Activated CD8-positive, alpha-beta T cell treated with anti-CD3 and anti-CD28 coated beads for 36 hours (primary cell): ENCODE data around the gene WDR5. TPM values are rescaled to one million over a fixed set of nuclear protein-coding genes. Genes with fewer than 3 reads are reported as not detected.
A peak's percentile ranks its signal among the peaks of the same experiment; 100 is the strongest.

Source experiments
- ATAC-seq: fragments of 200-7000 bp; cut with Tn5 transposase; one replicate; pipeline ENCODE4 v1.10.0; 2021; ENCODE audit warnings: mild to moderate bottlenecking, moderate library complexity
- CTCF ChIA-PET: fragments of 350-600 bp; sonication (Branson Sonifier 250); formaldehyde crosslinking; loops from one replicate; lab custom pipeline; 2021; ENCODE audit warnings: antibody characterized with exemption; lab: Charles Lee
- POLR2A ChIA-PET: fragments of 350-600 bp; sonication (Branson Sonifier 250); formaldehyde crosslinking; loops from one replicate; lab custom pipeline; 2021; ENCODE audit warnings: antibody characterized with exemption; lab: Charles Lee
- DNase-seq: peaks from one replicate; pipeline ENCODE4 v3.0.0-alpha.2; 2020
- H3K27ac Mint-ChIP-seq: one replicate; pipeline ENCODE4 v1.8.0; 2021; ENCODE audit warnings: mild to moderate bottlenecking, mixed read lengths
- H3K27me3 Mint-ChIP-seq: one replicate; pipeline ENCODE4 v1.8.0; 2021; ENCODE audit warnings: mixed read lengths
- H3K36me3 Mint-ChIP-seq: one replicate; pipeline ENCODE4 v1.8.0; 2021; ENCODE audit warnings: low read depth, mixed read lengths
- H3K4me1 Mint-ChIP-seq: one replicate; pipeline ENCODE4 v1.8.0; 2021; ENCODE audit warnings: low read depth, mixed read lengths
- H3K4me3 Mint-ChIP-seq: one replicate; pipeline ENCODE4 v1.8.0; 2021; ENCODE audit warnings: mild to moderate bottlenecking, moderate library complexity, mixed read lengths
- H3K9me3 Mint-ChIP-seq: one replicate; pipeline ENCODE4 v1.8.0; 2021; ENCODE audit warnings: mixed read lengths
- intact Hi-C: fragments of 100-400 bp; cut with micrococcal nuclease; formaldehyde crosslinking; loops from one replicate; pipeline ENCODE4 v1.10.0; 2022
- total RNA-seq, 2 experiments: library from RNA; stranded (reverse); gene quantifications; one replicate each; pipeline ENCODE4 v1.2.3, GENCODE V29; 2021
- TF ChIP-seq, protein P1 (sequence below): fragments of 200-600 bp; IDR thresholded peaks from one replicate; pipeline ENCODE4 v1.8.0; 2022; ENCODE audit warnings: antibody characterized with exemption, mild to moderate bottlenecking

The WDR5 gene
- total RNA-seq, 2 experiments from 2014 or later, result 50.9 to 53.3 TPM

DNA sequence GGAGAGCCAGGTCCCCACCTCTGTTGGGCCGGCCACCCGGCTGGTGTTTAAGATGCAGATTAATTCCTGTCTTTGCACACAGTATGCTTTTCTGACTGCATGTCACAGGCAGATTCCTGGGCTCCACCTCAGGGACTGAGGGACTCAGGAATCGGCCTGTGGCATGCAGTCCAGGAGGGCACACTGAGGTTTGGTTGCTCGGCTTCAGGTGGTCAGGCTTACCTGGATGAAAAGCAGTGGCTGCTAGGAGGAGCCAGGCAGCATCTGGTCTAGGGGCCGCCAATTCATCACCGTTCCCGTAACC lies 1.1 kb downstream of the WDR5 start:
- Mint-ChIP-seq H3K4me3 (peak overlapping the region; percentile 88), H3K9me3 (no peaks in the 10 kb centered on the region), H3K4me1 (peaks cover 28% of the 10 kb centered on the region), H3K27me3 (no peaks in the 10 kb centered on the region), H3K27ac (peak overlapping the region; percentile 82), H3K36me3 (peaks cover 40% of the 10 kb centered on the region)
- intact Hi-C loops, result no loop called here
- TF ChIP-seq, protein P1, sequence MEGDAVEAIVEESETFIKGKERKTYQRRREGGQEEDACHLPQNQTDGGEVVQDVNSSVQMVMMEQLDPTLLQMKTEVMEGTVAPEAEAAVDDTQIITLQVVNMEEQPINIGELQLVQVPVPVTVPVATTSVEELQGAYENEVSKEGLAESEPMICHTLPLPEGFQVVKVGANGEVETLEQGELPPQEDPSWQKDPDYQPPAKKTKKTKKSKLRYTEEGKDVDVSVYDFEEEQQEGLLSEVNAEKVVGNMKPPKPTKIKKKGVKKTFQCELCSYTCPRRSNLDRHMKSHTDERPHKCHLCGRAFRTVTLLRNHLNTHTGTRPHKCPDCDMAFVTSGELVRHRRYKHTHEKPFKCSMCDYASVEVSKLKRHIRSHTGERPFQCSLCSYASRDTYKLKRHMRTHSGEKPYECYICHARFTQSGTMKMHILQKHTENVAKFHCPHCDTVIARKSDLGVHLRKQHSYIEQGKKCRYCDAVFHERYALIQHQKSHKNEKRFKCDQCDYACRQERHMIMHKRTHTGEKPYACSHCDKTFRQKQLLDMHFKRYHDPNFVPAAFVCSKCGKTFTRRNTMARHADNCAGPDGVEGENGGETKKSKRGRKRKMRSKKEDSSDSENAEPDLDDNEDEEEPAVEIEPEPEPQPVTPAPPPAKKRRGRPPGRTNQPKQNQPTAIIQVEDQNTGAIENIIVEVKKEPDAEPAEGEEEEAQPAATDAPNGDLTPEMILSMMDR, result no peak
- ATAC-seq (no peak), DNase-seq (no peak)
- ChIA-PET CTCF (interaction anchor here (1.0 kb wide), 1 partner anchor 34 kb away, joined by 4 read pairs; no protein-coding TSS in a partner anchor), POLR2A (interaction anchor here (3.0 kb wide), 1 partner anchor 26 kb away, joined by 32 read pairs; the partner anchor contains the start of gene RNU6ATAC)

DNA sequence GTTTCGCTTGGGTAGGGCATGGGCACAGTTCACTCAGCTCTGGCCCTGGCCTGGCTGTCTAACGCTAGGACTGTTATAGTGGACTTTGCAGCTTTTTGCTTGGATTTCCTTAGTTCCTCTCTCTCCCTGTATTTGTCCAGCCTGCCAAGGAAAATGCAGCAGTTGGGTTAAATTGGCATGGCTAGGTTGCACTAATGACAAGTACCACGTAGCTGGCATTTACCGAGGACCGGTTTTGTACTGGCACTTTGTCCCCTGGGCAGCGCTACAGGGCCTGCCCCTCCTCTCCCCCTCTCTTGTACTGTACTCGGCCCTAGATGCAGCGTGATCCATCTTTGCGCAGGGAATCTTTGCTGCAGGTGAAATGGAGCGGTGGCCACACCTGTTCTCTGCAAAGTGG lies 2.4 kb downstream of the WDR5 start:
- Mint-ChIP-seq H3K9me3 (no peaks in the 10 kb centered on the region), H3K27me3 (no peaks in the 10 kb centered on the region)
- POLR2A ChIA-PET, result interaction anchor here (0.7 to 2.7 kb wide), 4 partner anchors 8 to 30 kb away, joined by 3 to 11 read pairs (median 7); partner anchors contain the start of gene RNU6ATAC

DNA sequence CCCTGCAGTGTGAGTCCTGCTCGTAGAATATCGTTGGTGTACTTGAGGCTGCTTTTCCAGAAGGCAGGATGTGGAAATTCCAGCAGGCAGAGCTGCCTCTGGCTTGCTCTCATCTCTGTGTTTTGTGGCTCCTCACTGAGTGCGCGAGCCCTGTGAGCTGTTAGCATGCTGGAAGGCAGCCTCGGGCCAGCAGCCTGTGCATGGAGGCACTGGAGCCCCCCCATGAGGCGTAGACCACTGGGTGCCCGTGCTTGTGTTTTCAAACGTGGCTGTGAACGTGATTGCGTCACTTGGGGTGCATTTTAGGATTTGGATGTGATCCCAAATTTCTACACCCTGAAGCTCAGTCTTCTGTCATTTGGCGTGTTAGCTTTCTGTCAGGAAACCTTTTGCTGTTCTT lies 3.2 kb downstream of the WDR5 start:
- H3K27me3 Mint-ChIP-seq, result no peaks in the 10 kb centered on the region
- no peaks in the 10 kb centered on the region for H3K9me3 Mint-ChIP-seq
- peak overlapping the region; percentile 88 for H3K4me3 Mint-ChIP-seq
- TF ChIP-seq, protein P1, result no peak
- intact Hi-C loops, result no loop called here
- H3K4me1 Mint-ChIP-seq, result peaks cover 26% of the 10 kb centered on the region
- no peak overlapping the region for H3K27ac Mint-ChIP-seq
- ATAC-seq (no peak), DNase-seq (no peak)
- H3K36me3 Mint-ChIP-seq, result peaks cover 49% of the 10 kb centered on the region
- POLR2A ChIA-PET, result interaction anchor here (0.7 to 2.7 kb wide), 4 partner anchors 9 to 25 kb away, joined by 3 to 11 read pairs (median 8); partner anchors contain the start of gene RNU6ATAC
- CTCF ChIA-PET, result interaction anchor here (1.1 to 2.0 kb wide), 4 partner anchors 14 to 31 kb away, joined by 3 to 9 read pairs (median 3); partner anchors contain the start of gene RNU6ATAC

More for the DNA sequence above, 2.4 kb downstream of the WDR5 start:
- TF ChIP-seq, protein P1, result no peak
- peak overlapping the region; percentile 88 for H3K4me3 Mint-ChIP-seq
- DNase-seq, result no peak
- no peak for ATAC-seq
- intact Hi-C loops, result no loop called here
- H3K36me3 Mint-ChIP-seq, result peaks cover 49% of the 10 kb centered on the region
- peak overlapping the region; percentile 10 for H3K27ac Mint-ChIP-seq
- peaks cover 28% of the 10 kb centered on the region for H3K4me1 Mint-ChIP-seq
- CTCF ChIA-PET, result interaction anchor here (1.0 to 2.0 kb wide), 4 partner anchors 14 to 32 kb away, joined by 3 to 9 read pairs (median 3); partner anchors contain the start of gene RNU6ATAC

DNA sequence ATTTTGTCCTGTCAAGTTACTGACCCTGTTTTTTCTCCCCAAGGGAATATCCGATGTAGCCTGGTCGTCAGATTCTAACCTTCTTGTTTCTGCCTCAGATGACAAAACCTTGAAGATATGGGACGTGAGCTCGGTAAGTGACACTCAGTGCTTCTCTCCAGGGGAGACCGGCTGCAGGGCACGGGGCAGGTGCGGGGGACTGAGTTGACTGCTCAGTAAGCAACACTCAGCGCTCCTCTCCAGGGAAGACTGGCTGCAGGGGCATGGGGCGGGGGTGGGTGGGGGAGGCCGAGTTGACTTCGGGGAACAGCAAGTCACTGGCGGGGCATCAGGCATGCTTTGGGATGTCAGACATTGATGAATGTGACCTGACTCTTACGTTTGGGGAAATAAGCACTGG lies 6.0 kb downstream of the WDR5 start:
- no peak for DNase-seq
- Mint-ChIP-seq H3K4me3 (no peak overlapping the region), H3K27me3 (no peaks in the 10 kb centered on the region), H3K4me1 (peaks cover 17% of the 10 kb centered on the region), H3K36me3 (peaks cover 60% of the 10 kb centered on the region), H3K9me3 (no peaks in the 10 kb centered on the region), H3K27ac (no peak overlapping the region)
- intact Hi-C loops, result no loop called here
- ChIA-PET CTCF (no interaction called here), POLR2A (interaction anchor here (1.7 kb wide), 1 partner anchor 23 kb away, joined by 4 read pairs; the partner anchor contains the start of gene RNU6ATAC)
- no peak for ATAC-seq
- TF ChIP-seq, protein P1, result no peak

DNA sequence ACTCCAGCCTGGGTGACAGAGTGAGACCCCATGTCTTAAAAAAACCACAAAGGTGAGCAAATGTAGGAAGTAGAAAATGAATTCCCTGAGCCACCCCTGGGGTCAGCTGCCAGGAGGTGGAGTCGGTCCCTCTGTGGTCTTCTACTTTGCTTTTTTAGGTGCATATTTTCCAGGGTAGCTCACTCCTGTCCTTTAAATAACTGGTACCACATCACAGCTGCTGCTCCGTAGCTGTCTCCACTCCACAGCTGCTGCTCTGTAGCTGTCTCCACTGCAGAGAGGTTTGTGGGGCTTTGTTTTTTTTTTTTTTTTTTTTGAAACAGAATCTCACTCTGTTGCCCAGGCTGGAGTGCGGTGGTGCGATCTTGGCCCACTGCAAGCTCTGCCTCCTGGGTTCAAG lies 8.9 kb downstream of the WDR5 start:
- Mint-ChIP-seq H3K4me3 (no peak overlapping the region), H3K36me3 (peaks cover 56% of the 10 kb centered on the region), H3K4me1 (no peaks in the 10 kb centered on the region), H3K9me3 (no peaks in the 10 kb centered on the region), H3K27ac (no peak overlapping the region), H3K27me3 (no peaks in the 10 kb centered on the region)
- DNase-seq (no peak), ATAC-seq (no peak)
- intact Hi-C loops, result no loop called here
- ChIA-PET CTCF (no interaction called here), POLR2A (interaction anchor here (1.6 kb wide), 1 partner anchor 9 kb away, joined by 5 read pairs; the partner anchor contains the start of gene WDR5)
- TF ChIP-seq, protein P1, result no peak
